GM12878 (cell line): ENCODE measurements around the gene NEK7. TPM values are rescaled to one million over a fixed set of nuclear protein-coding genes. Genes with fewer than 3 reads are reported as not detected.

Source experiments
- ATAC-seq: fragments of 200-7000 bp; cut with Tn5 transposase; 3 replicates; pipeline ENCODE4 v1.9.1; 2020; ENCODE audit warnings: mild to moderate bottlenecking, moderate library complexity
- BruUV-seq: library from RNA; stranded (reverse); fragments of 400-500 nt; replicated peaks from 2 replicates; lab custom pipeline; 2021; lab: Mats Ljungman, UMichigan
- CTCF ChIA-PET: fragments of 300-600 bp; sonication (Branson Sonifier 250); formaldehyde crosslinking; extraction: SDS; loops from one replicate; lab custom pipeline; 2021; ENCODE audit warnings: inconsistent platforms; lab: Yijun Ruan, JAX
- POLR2A ChIA-PET: fragments of 350-600 bp; formaldehyde crosslinking; extraction: SDS; loops from one replicate; lab custom pipeline; 2021; ENCODE audit warnings: inconsistent platforms; lab: Charles Lee
- RAD21 ChIA-PET: fragments of 300-600 bp; sonication (Branson Sonifier 250); formaldehyde crosslinking; loops from one replicate; lab custom pipeline; 2023; ENCODE audit warnings: antibody characterized with exemption; ENCODE audit not compliant: unreplicated experiment; lab: Charles Lee
- SMC1A ChIA-PET: fragments of 300-600 bp; sonication (Branson Sonifier 250); formaldehyde crosslinking; loops from one replicate; lab custom pipeline; 2023; ENCODE audit not compliant: unreplicated experiment, uncharacterized antibody; lab: Charles Lee
- DNase-seq: peaks from one replicate; pipeline ENCODE4 v3.0.0-alpha.2; 2011; ENCODE audit warnings: low read depth, low spot score
- FAIRE-seq: peaks from 3 replicates; lab custom pipeline; 2011; peaks lifted over from hg19 to GRCh38; lab: Jason Lieb, UNC
- H2AFZ ChIP-seq: 2 replicates; pipeline ENCODE4 v1.6.0; 2011; ENCODE audit warnings: low read depth, low read length, control low read depth; ENCODE audit not compliant: control insufficient read depth
- H3K27ac ChIP-seq: 2 replicates; pipeline ENCODE4 v1.5.1; 2011; ENCODE audit warnings: control low read depth; ENCODE audit not compliant: control insufficient read depth, insufficient read depth
- H3K27me3 ChIP-seq, 2 experiments: replicated peaks in 1 of 2; 2 replicates each; pipeline versions ENCODE4 v1.6.0 to v1.6.1; 2011; ENCODE audit warnings: low read length in 1 of 2; ENCODE audit not compliant: control insufficient read depth in 2 of 2, insufficient read depth in 2 of 2
- H3K36me3 ChIP-seq, 2 experiments: 2 replicates each; pipeline ENCODE4 v1.5.1; 2011; ENCODE audit warnings: low read length in 1 of 2; ENCODE audit not compliant: control insufficient read depth in 2 of 2, insufficient read depth in 2 of 2
- H3K4me1 ChIP-seq: 2 replicates; pipeline ENCODE4 v1.6.1; 2011; ENCODE audit warnings: mild to moderate bottlenecking, low read length, moderate library complexity, mixed read lengths; ENCODE audit not compliant: control insufficient read depth, insufficient read depth
- H3K4me2 ChIP-seq: 2 replicates; pipeline ENCODE4 v1.6.0; 2011; ENCODE audit warnings: control low read depth; ENCODE audit not compliant: control insufficient read depth, insufficient read depth
- H3K4me3 ChIP-seq: fragments of 200-600 bp; sonication (generic); 2 replicates; pipeline ENCODE4 v1.5.1; 2016
- H3K79me2 ChIP-seq: 2 replicates; pipeline ENCODE4 v1.6.0; 2011; ENCODE audit warnings: low read length; ENCODE audit not compliant: control insufficient read depth, insufficient read depth
- H3K9ac ChIP-seq: 2 replicates; pipeline ENCODE4 v1.8.0; 2011; ENCODE audit warnings: low read length, control low read depth, mixed read lengths; ENCODE audit not compliant: control insufficient read depth, insufficient read depth
- H3K9me3 ChIP-seq: replicated peaks from 3 replicates; pipeline ENCODE4 v1.5.1; 2011; ENCODE audit warnings: mild to moderate bottlenecking, low read length; ENCODE audit not compliant: control insufficient read depth, insufficient read depth
- H4K20me1 ChIP-seq: 2 replicates; pipeline ENCODE4 v1.6.0; 2011; ENCODE audit not compliant: control insufficient read depth, insufficient read depth
- EP300 ChIP-seq, 2 experiments: fragments of 150-350 bp in 1 of 2; IDR thresholded peaks; 2 replicates each; pipeline ENCODE4 v1.6.1; 2011 to 2012; ENCODE audit warnings: low read depth in 2 of 2, low read length in 2 of 2, borderline replicate concordance in 1 of 2, improper control_type of control experiment in 1 of 2, inconsistent platforms in 1 of 2; ENCODE audit not compliant: control insufficient read depth in 1 of 2
- GATAD2B ChIP-seq: fragments of 450-650 bp; conservative IDR thresholded peaks from 2 replicates; pipeline ENCODE4 v1.6.1; 2017; ENCODE audit warnings: low read depth, mild to moderate bottlenecking, moderate library complexity
- JUNB ChIP-seq: IDR thresholded peaks from 2 replicates; pipeline ENCODE4 v1.6.1; 2016; ENCODE audit warnings: antibody characterized with exemption, mild to moderate bottlenecking
- MEF2A ChIP-seq: IDR thresholded peaks from 2 replicates; pipeline ENCODE4 v1.6.1; 2011; ENCODE audit warnings: low read depth, mild to moderate bottlenecking, low read length, moderate library complexity; ENCODE audit not compliant: insufficient read depth
- NFIC ChIP-seq: IDR thresholded peaks from 2 replicates; pipeline ENCODE4 v1.6.1; 2012; ENCODE audit warnings: low read depth, mild to moderate bottlenecking, inconsistent platforms, low read length, moderate library complexity
- PML ChIP-seq: IDR thresholded peaks from 2 replicates; pipeline ENCODE4 v1.6.1; 2012; ENCODE audit warnings: low read length, inconsistent platforms
- RAD51 ChIP-seq: fragments of 450-650 bp; IDR thresholded peaks from 2 replicates; pipeline ENCODE4 v1.6.1; 2016; ENCODE audit warnings: moderate library complexity, mild to moderate bottlenecking, inconsistent platforms
- SKIL ChIP-seq: fragments of 450-650 bp; IDR thresholded peaks from 2 replicates; pipeline ENCODE4 v1.6.1; 2017; ENCODE audit warnings: mild to moderate bottlenecking, low read depth, inconsistent platforms; ENCODE audit not compliant: poor library complexity, severe bottlenecking
- TARDBP ChIP-seq: IDR thresholded peaks from 2 replicates; pipeline ENCODE4 v1.6.1; 2016; ENCODE audit warnings: borderline replicate concordance
- WRNIP1 ChIP-seq: IDR thresholded peaks from 2 replicates; pipeline ENCODE4 v1.6.1; 2011; ENCODE audit warnings: low read depth, low read length, improper control_type of control experiment, borderline replicate concordance
- WGBS: methylation state at CpG from one replicate; pipeline ENCODE4 v1.1.6; 2016; ENCODE audit warnings: low lambda C conversion rate; ENCODE audit not compliant: insufficient replicate concordance, insufficient coverage; ENCODE audit errors: missing lambda C conversion rate; 5-methylcytosine and 5-hydroxymethylcytosine counted together
- in situ Hi-C: fragments of 300-500 bp; cut with MboI; formaldehyde crosslinking; loops from 9 replicates; pipeline ENCODE4 v1.14.3; 2018; ENCODE audit warnings: mixed read lengths
- intact Hi-C: fragments of 100-400 bp; cut with micrococcal nuclease; formaldehyde crosslinking; loops from one replicate; pipeline ENCODE4 v1.14.2; 2022; ENCODE audit not compliant: unreplicated experiment
- polyA plus RNA-seq, 11 experiments: library from polyadenylated mRNA; depleted of rRNA in 4 of 11; unstranded in 6 of 11; stranded (reverse) in 5 of 11; fragments of >200 nt; fragmentation: Nextera tagmentation in 4 of 11; fragmentation: Illumina TruSeq in 1 of 11; extraction: Ambion mirVana in 4 of 11; extraction: Trizol in 1 of 11; gene quantifications; 1 replicate in 1 of 11; 2 replicates in 10 of 11; pipeline versions ENCODE4 v1.2.1 to v1.2.3, GENCODE V29; 2011 to 2016; ENCODE audit warnings: inconsistent platforms in 2 of 11, missing spikeins in 2 of 11, low read depth in 1 of 11
- total RNA-seq, 4 experiments: library from RNA; depleted of rRNA in 3 of 4; stranded (reverse); fragments of >200 nt in 3 of 4; fragmentation: Illumina TruSeq in 1 of 4; extraction: Trizol in 1 of 4; gene quantifications; 2 replicates each; pipeline versions ENCODE4 v1.2.1 to v1.2.3, GENCODE V29; 2013 to 2021

The NEK7 gene
- total and polyA plus RNA-seq, 10 of the 15 experiments (the other 5 are each of a cell fraction or from before 2014, with no cell fraction given) = 9.4 to 77.7 (median 24.0) TPM

GRCh38 chr1:198161718-198162090 lies 4.9 kb downstream of the NEK7 start:
- H4K20me1 ChIP-seq = no peaks in the 10 kb centered on the region
- peak overlapping the region; percentile 51; the same call in 1 of the 2 replicates for H3K9ac ChIP-seq
- H3K4me2 ChIP-seq = peak overlapping the region; percentile 91
- H3K27ac ChIP-seq = peak overlapping the region; percentile 90
- H3K9me3 ChIP-seq = no peaks in the 10 kb centered on the region
- ChIA-PET CTCF (interaction anchor here (0.9 to 1.4 kb wide), 4 partner anchors 11 to 98 kb away, joined by 3 to 5 read pairs (median 4); no protein-coding TSS in a partner anchor), POLR2A (interaction anchor here (0.9 to 1.2 kb wide), 3 partner anchors 10 to 518 kb away, joined by 4 to 7 read pairs (median 4); no protein-coding TSS in a partner anchor), RAD21 (interaction anchor here (1.0 to 1.7 kb wide), 4 partner anchors 8 to 99 kb away, joined by 3 to 8 read pairs (median 4); no protein-coding TSS in a partner anchor), SMC1A (interaction anchor here (0.9 to 2.0 kb wide), 9 partner anchors 10 to 183 kb away, joined by 3 to 9 read pairs (median 5); no protein-coding TSS in a partner anchor)
- in situ Hi-C loops (loop anchor here (10.0 kb wide), 1 partner anchor 513 kb away; no protein-coding TSS in a partner anchor), intact Hi-C loops (loop anchor here (2.0 kb wide), 1 partner anchor 437 kb away; no protein-coding TSS in a partner anchor)
- peak overlapping the region; percentile 37; the same call in 1 of the 2 replicates for H2AFZ ChIP-seq
- ATAC-seq = no peak
- H3K4me1 ChIP-seq = peaks cover 28% of the 10 kb centered on the region
- H3K4me3 ChIP-seq = no peak overlapping the region; the same call in 1 of the 2 replicates
- WGBS = 70% methylated on average over 2 of the region's 2 CpGs
- no peaks in the 10 kb centered on the region for H3K27me3 ChIP-seq
- no peaks in the 10 kb centered on the region; a peak in 1 of 4 replicates for H3K36me3 ChIP-seq
- FAIRE-seq = no peak
- H3K79me2 ChIP-seq = peaks cover 92% of the 10 kb centered on the region
- TF ChIP-seq SKIL (peak; percentile 23), GATAD2B (no peak), TARDBP (no peak), WRNIP1 (no peak), MEF2A (peak; percentile 71; the same call in 1 of the 2 replicates), JUNB (peak; percentile 59), RAD51 (no peak), EP300 (IDR thresholded peaks at IDR 0.05; ENCODE audit: borderline replicate concordance in 1 of 2, control insufficient read depth in 1 of 2, low read depth in 2 of 2, low read length in 2 of 2) (no peak), NFIC (peak; percentile 68), PML (peak; percentile 46; the same call in 1 of the 2 replicates)
- no peak for DNase-seq
- BruUV-seq = no TSS peak
